ENCODE data around the gene KIAA1549.

KIAA1549 gene

GRCh38 chr7:138974675-138975292 is 6.4 kb downstream of the KIAA1549 start:
- DNase-seq = no peak

GRCh38 chr7:138974103-138974502 is 7.1 kb downstream of the KIAA1549 start:
- no peak for DNase-seq

- no peak for DNase-seq
Observed at GRCh38 chr7:138970952-138971351, 10.2 kb downstream of the KIAA1549 start.

- no peak for DNase-seq
Observed at GRCh38 chr7:138970446-138970845, 10.7 kb downstream of the KIAA1549 start.

GRCh38 chr7:138967159-138967558 is 14.0 kb downstream of the KIAA1549 start:
- no peak for DNase-seq

GRCh38 chr7:138964624-138965436 is 16.4 kb downstream of the KIAA1549 start:
- no peak for DNase-seq

- DNase-seq = no peak
Observed at GRCh38 chr7:138963675-138964074, 17.5 kb downstream of the KIAA1549 start.

GRCh38 chr7:138962561-138963270 is 18.5 kb downstream of the KIAA1549 start:
- no peak for DNase-seq

- no peak for DNase-seq
Observed at GRCh38 chr7:138961159-138961558, 20.0 kb downstream of the KIAA1549 start.

GRCh38 chr7:138958391-138958956 is 22.7 kb downstream of the KIAA1549 start:
- DNase-seq = no peak

- no peak for DNase-seq
Observed at GRCh38 chr7:138957753-138958390, 23.3 kb downstream of the KIAA1549 start.

- DNase-seq = no peak
Observed at GRCh38 chr7:138957217-138957616, 24.0 kb downstream of the KIAA1549 start.

- DNase-seq = no peak
Observed at GRCh38 chr7:138954545-138955475, 26.4 kb downstream of the KIAA1549 start.

- DNase-seq = no peak
Observed at GRCh38 chr7:138952791-138953190, 28.4 kb downstream of the KIAA1549 start.

GRCh38 chr7:138951953-138952352 is 29.2 kb downstream of the KIAA1549 start:
- no peak for DNase-seq

GRCh38 chr7:138949421-138950088 is 31.6 kb downstream of the KIAA1549 start:
- no peak for DNase-seq

GRCh38 chr7:138948403-138948802 is 32.8 kb downstream of the KIAA1549 start:
- no peak for DNase-seq

- no peak for DNase-seq
Observed at GRCh38 chr7:138945821-138946220, 35.4 kb downstream of the KIAA1549 start.

- no peak for DNase-seq
Observed at GRCh38 chr7:138945154-138945553, 36.0 kb downstream of the KIAA1549 start.

GRCh38 chr7:138944592-138944991 is 36.6 kb downstream of the KIAA1549 start:
- no peak for DNase-seq

- DNase-seq = no peak
Observed at GRCh38 chr7:138943061-138943460, 38.1 kb downstream of the KIAA1549 start.
